A673 (cell line): Measurements from ENCODE around the gene DPEP3. TPM values are rescaled to one million over a fixed set of nuclear protein-coding genes. Genes with fewer than 3 reads are reported as not detected.
"Not testable (repeated sequence)": the region's sequence is repeated elsewhere in the genome, so short reads cannot be mapped to it uniquely, and the experiment has no call there.

ENCODE experiments used
- BruUV-seq: library from RNA; stranded (reverse); fragments of 400-500 nt; replicated peaks from 2 replicates; lab custom pipeline; 2021; lab: Mats Ljungman, UMichigan
- CTCF ChIA-PET: fragments of 300-600 bp; sonication (Branson Sonifier 250); formaldehyde crosslinking; loops from one replicate; lab custom pipeline; 2022; ENCODE audit warnings: antibody characterized with exemption; lab: Charles Lee
- POLR2A ChIA-PET: fragments of 300-600 bp; sonication (Branson Sonifier 250); formaldehyde crosslinking; loops from one replicate; lab custom pipeline; 2022; ENCODE audit warnings: antibody characterized with exemption; ENCODE audit not compliant: low non-redundant PET; lab: Charles Lee
- DNase-seq: peaks from one replicate; pipeline ENCODE4 v3.0.0-alpha.2; 2015; ENCODE audit warnings: low spot score
- H3K27ac ChIP-seq: fragments of 200-600 bp; sonication (generic); 2 replicates; pipeline ENCODE4 v1.5.1; 2016; ENCODE audit warnings: mixed run types, low read depth, mild to moderate bottlenecking, mixed read lengths, antibody characterized with exemption, low read length; ENCODE audit not compliant: poor library complexity, severe bottlenecking
- H3K27me3 ChIP-seq: fragments of 200-600 bp; sonication (generic); replicated peaks from 2 replicates; pipeline ENCODE4 v1.6.1; 2017; ENCODE audit warnings: mixed run types, low read depth, mild to moderate bottlenecking, mixed read lengths, antibody characterized with exemption, low read length; ENCODE audit not compliant: insufficient read depth, poor library complexity
- H3K36me3 ChIP-seq: fragments of 200-600 bp; sonication (generic); 2 replicates; pipeline ENCODE4 v1.6.1; 2016; ENCODE audit warnings: mixed run types, mild to moderate bottlenecking, mixed read lengths, antibody characterized with exemption, low read length; ENCODE audit not compliant: insufficient read depth, poor library complexity, severe bottlenecking
- H3K4me1 ChIP-seq: fragments of 200-600 bp; sonication (generic); 2 replicates; pipeline ENCODE4 v1.6.1; 2017; ENCODE audit warnings: mixed run types, mild to moderate bottlenecking, mixed read lengths, antibody characterized with exemption, low read length; ENCODE audit not compliant: insufficient read depth, poor library complexity, severe bottlenecking
- H3K4me3 ChIP-seq: fragments of 200-600 bp; sonication (generic); 2 replicates; pipeline ENCODE4 v1.5.1; 2016; ENCODE audit warnings: low read depth, mixed run types, mild to moderate bottlenecking, mixed read lengths, low read length; ENCODE audit not compliant: poor library complexity, severe bottlenecking
- H3K9me3 ChIP-seq: fragments of 200-600 bp; sonication (generic); 2 replicates; pipeline ENCODE4 v1.6.1; 2016; ENCODE audit warnings: mixed run types, low read depth, mild to moderate bottlenecking, mixed read lengths, antibody characterized with exemption, low read length; ENCODE audit not compliant: poor library complexity, severe bottlenecking
- EZH2 ChIP-seq: fragments of 200-600 bp; sonication (generic); IDR thresholded peaks from 2 replicates; pipeline ENCODE4 v1.6.1; 2017; ENCODE audit warnings: borderline replicate concordance, low read depth, mild to moderate bottlenecking, mixed read lengths, antibody characterized with exemption, low read length; ENCODE audit not compliant: poor library complexity, severe bottlenecking
- intact Hi-C: fragments of 100-400 bp; cut with micrococcal nuclease; formaldehyde crosslinking; loops from one replicate; pipeline ENCODE4 v1.10.0; 2022; ENCODE audit not compliant: unreplicated experiment
- total RNA-seq: library from RNA; stranded (reverse); gene quantifications from 2 replicates; pipeline ENCODE4 v1.2.3, GENCODE V29; 2021
- TF ChIP-seq, protein P1 (sequence below): fragments of 300-800, 200-600 bp; sonication (generic); conservative IDR thresholded peaks from 2 replicates; pipeline ENCODE4 v1.5.1; 2017; ENCODE audit warnings: low read depth, mild to moderate bottlenecking, antibody characterized with exemption, low read length, moderate library complexity, mixed read lengths

Gene DPEP3
- total RNA-seq, 1 experiment from 2014 or later: not detected

- H3K36me3 ChIP-seq: peaks cover 17% of the 10 kb centered on the region
- H3K9me3 ChIP-seq: no peaks in the 10 kb centered on the region
- no peak for DNase-seq
- no peak overlapping the region for H3K27ac ChIP-seq
- BruUV-seq: no TSS peak
- ChIA-PET CTCF (interaction anchor here (0.5 to 1.0 kb wide), 3 partner anchors 106 to 172 kb away, joined by 3 to 12 read pairs (median 3); no protein-coding TSS in a partner anchor), POLR2A (no interaction called here)
- intact Hi-C loops: no loop called here
- TF ChIP-seq EZH2: no peak
- TF ChIP-seq, protein P1, sequence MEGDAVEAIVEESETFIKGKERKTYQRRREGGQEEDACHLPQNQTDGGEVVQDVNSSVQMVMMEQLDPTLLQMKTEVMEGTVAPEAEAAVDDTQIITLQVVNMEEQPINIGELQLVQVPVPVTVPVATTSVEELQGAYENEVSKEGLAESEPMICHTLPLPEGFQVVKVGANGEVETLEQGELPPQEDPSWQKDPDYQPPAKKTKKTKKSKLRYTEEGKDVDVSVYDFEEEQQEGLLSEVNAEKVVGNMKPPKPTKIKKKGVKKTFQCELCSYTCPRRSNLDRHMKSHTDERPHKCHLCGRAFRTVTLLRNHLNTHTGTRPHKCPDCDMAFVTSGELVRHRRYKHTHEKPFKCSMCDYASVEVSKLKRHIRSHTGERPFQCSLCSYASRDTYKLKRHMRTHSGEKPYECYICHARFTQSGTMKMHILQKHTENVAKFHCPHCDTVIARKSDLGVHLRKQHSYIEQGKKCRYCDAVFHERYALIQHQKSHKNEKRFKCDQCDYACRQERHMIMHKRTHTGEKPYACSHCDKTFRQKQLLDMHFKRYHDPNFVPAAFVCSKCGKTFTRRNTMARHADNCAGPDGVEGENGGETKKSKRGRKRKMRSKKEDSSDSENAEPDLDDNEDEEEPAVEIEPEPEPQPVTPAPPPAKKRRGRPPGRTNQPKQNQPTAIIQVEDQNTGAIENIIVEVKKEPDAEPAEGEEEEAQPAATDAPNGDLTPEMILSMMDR: no peak
- H3K4me3 ChIP-seq: no peak overlapping the region
- no peaks in the 10 kb centered on the region for H3K27me3 ChIP-seq
- H3K4me1 ChIP-seq: peaks cover 7% of the 10 kb centered on the region
Measured at GRCh38 chr16:67941469-67942199, 38.7 kb downstream of the DPEP3 start.

- Histone ChIP-seq H3K27ac (no peak overlapping the region), H3K4me3 (no peak overlapping the region), H3K36me3 (peaks cover 9% of the 10 kb centered on the region), H3K27me3 (no peaks in the 10 kb centered on the region), H3K4me1 (peaks cover 7% of the 10 kb centered on the region), H3K9me3 (no peaks in the 10 kb centered on the region)
- intact Hi-C loops: no loop called here
- TF ChIP-seq EZH2: no peak
- TF ChIP-seq, protein P1: no peak
- CTCF ChIA-PET: interaction anchor here (0.6 kb wide), 2 partner anchors 49 to 233 kb away, joined by 3 to 9 read pairs; no protein-coding TSS in a partner anchor
- POLR2A ChIA-PET: no interaction called here
- no peak for DNase-seq
- BruUV-seq: no TSS peak
Measured at GRCh38 chr16:67940446-67941089, 39.7 kb downstream of the DPEP3 start.

DNA sequence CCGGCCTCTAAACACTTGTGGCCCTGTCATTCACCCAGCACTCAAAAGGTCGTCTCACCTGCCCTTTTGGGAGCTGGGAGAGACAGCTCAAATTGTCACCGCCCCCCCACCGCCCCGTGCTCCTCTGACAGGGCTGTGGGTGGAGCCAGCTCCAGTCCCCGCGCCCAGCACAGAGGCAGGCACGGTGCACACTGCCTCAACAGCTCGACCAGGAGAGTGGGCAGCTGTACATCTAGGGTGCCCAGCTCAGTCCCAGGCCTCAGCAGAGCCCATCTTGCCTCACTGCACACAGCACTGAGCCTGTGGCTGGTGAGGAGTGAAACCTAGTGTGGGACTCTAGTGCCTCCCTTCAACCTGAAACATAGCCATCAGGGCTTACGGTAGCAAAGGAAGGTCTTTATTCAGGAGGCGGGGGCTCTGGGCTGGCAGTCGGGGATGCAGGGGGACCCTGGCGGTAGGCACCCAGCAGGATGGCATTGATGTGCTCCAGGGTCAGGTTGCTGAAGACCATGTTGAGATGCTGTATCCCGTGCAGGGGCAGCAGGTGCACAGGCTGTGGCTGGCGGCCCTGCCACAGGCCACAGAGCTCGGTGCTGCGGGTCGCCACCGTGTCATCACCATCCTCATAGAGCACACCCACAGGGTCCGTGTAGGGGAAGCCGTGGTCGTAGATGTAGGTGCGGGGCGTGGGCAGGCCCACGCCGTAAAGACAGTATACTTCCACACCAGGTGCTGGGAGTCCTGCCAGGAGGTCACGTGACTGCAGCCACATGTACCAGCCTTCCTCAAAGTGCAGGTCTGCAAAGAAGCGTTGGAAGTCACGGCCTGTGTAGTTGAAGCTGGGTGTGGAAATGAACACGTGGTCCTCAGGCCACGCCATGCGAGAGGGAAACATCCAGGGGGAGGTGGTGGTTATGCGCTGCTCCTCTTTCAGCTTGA lies 40.5 kb downstream of the DPEP3 start:
- H3K36me3 ChIP-seq: peaks cover 6% of the 10 kb centered on the region
- intact Hi-C loops: no loop called here
- BruUV-seq: no TSS peak

DNA sequence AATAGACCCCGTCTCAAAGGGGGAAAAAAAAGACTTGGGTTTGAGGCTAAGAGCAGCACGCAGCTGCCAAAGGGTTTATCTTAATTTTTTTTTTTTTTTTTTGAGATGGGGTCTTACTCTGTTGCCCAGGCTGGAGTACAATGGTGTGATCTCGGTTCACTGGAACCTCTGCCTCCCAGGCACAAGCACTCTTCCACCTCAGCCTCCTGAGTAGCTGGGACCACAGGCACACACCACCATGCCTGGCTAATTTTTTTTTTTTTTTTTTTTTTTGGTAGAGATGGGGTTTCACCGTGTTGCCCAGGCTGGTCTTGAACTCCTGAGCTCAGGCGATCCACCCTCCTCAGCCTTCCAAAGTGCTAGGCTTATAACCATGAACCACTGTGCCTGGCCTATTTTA lies 42.6 kb downstream of the DPEP3 start:
- H3K27me3 ChIP-seq, H3K9me3 ChIP-seq, H3K36me3 ChIP-seq, BruUV-seq, intact Hi-C loops, POLR2A ChIA-PET, H3K27ac ChIP-seq, DNase-seq: not testable (repeated sequence)
- CTCF ChIA-PET: interaction anchor here (0.6 kb wide), 2 partner anchors 104 to 1378 kb away, joined by 3 to 7 read pairs; no protein-coding TSS in a partner anchor
- Histone ChIP-seq H3K4me3 (peak overlapping the region; percentile 85), H3K4me1 (peaks cover 16% of the 10 kb centered on the region)

More for the DNA sequence above, 40.5 kb downstream of the DPEP3 start:
- no peak for TF ChIP-seq EZH2
- TF ChIP-seq, protein P1: no peak
- CTCF ChIA-PET: interaction anchor here (0.6 kb wide), 1 partner anchor 232 kb away, joined by 9 read pairs; no protein-coding TSS in a partner anchor
- Histone ChIP-seq H3K4me3 (no peak overlapping the region), H3K4me1 (peaks cover 7% of the 10 kb centered on the region), H3K27me3 (no peaks in the 10 kb centered on the region), H3K27ac (no peak overlapping the region), H3K9me3 (no peaks in the 10 kb centered on the region)
- POLR2A ChIA-PET: interaction anchor here (0.6 kb wide), 1 partner anchor 101 kb away, joined by 3 read pairs; no protein-coding TSS in a partner anchor
- no peak for DNase-seq
